ENCODE measurements around the gene NUSAP1.
"Not testable (repeated sequence)": the region's sequence is repeated elsewhere in the genome, so short reads cannot be mapped to it uniquely, and the experiment has no call there.

NUSAP1 gene

DNA sequence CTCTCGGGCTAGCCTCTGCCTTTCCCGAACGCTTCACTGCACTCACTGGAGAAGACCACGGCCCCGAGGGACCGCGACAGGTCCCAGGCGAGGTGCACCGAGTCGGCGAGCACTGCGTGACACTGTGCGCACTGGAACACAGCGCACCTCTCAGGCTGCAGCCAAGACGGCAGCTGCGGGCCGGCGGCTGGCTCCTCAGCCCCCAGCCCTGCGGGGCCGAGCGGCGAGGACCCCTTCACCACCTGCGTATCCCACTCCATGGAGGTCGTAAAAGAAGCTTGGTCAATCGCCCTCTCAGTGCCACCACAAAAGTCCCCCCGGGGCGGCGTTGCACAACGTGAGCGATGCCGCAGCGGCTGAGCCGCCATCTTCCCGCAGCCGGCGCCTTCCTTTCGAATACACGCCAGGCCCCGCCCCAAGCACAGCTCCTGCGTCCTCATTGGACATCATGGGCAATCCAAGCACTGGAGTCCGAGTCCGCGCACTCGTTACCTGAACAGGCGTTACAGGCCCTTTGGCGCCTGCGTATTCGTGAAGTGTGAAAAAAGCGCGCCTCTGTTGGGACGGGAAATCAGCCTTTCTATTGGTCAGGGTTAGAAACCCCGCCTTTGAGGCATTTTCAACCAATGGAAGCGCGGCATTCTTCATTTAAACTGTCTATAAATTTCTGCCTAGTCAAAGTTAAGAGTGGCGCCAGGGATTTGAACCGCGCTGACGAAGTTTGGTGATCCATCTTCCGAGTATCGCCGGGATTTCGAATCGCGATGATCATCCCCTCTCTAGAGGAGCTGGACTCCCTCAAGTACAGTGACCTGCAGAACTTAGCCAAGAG is at the start of gene NUSAP1, which contains the start of gene OIP5:
Gene NUSAP1, plus strand, starts transcription at position 688 of the 832 bp plus-strand sequence. Its CDS starts 77 bp downstream, at position 765.
Gene OIP5, minus strand, starts transcription at position 398 of the 832 bp plus-strand sequence. Its CDS starts 30 bp downstream, at position 368.
- in situ Hi-C loops (cut with MboI; ENCODE audit: low sequenced_read_pairs): no loop called here

DNA sequence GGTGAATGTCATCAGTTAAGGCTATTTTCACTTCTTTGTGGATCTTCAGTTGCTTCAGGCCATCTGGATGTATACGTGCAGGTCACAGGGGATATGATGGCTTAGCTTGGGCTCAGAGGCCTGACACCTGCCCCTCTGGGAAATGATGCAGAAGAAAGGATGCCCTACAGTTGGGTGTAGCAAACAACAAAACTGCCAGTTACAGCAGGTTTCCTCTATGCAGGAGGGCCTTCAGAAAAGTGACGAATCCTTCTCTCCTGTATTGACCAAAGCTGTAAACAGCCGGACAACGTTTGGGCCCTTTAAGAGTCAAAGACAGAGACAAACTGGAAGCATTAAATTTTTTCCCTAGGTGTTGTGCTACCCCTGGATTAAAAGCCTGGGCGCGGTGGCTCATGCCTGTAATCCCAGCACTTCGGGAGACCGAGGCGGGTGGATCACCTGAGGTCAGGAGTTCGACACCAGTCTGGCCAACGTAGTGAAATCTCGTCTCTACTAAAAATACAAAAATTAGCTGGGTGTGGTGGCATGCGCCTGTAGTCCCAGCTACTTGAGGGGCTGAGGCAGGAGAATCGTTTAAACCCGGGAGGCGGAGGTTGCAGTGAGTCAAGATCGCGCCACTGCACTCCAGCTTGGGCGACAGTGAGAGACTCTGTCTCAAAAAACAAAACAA is 49.6 kb upstream of the NUSAP1 start:
- in situ Hi-C loops (cut with MboI; ENCODE audit: low sequenced_read_pairs): not testable (repeated sequence)

- in situ Hi-C loops (cut with MboI; ENCODE audit: low sequenced_read_pairs): no loop called here
These were observed 48.8 kb upstream of the NUSAP1 start for GRCh38 chr15:41283653-41284426.

- in situ Hi-C loops (cut with MboI; ENCODE audit: low sequenced_read_pairs): no loop called here
These were observed 48.1 kb upstream of the NUSAP1 start for GRCh38 chr15:41284427-41285177.

DNA sequence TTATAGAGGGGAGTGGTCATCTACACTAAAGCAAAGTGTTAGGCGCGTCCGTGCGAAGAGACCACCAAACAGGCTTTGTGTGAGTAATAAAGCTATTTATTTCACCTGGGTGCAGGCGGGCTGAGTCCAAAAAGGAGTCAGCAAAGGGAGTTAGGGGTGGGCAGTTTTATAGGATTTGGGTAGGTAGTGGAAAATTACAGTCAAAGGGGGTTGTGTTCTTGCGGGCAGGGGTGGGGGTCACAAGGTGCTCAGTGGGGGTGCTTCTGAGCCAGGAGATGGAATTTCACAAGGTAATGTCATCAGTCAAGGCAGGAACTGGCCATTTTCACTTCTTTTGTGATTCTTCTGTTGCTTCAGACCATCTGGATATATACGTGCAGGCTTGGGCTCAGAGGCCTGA is 47.4 kb upstream of the NUSAP1 start:
- in situ Hi-C loops (cut with MboI; ENCODE audit: low sequenced_read_pairs): no loop called here

DNA sequence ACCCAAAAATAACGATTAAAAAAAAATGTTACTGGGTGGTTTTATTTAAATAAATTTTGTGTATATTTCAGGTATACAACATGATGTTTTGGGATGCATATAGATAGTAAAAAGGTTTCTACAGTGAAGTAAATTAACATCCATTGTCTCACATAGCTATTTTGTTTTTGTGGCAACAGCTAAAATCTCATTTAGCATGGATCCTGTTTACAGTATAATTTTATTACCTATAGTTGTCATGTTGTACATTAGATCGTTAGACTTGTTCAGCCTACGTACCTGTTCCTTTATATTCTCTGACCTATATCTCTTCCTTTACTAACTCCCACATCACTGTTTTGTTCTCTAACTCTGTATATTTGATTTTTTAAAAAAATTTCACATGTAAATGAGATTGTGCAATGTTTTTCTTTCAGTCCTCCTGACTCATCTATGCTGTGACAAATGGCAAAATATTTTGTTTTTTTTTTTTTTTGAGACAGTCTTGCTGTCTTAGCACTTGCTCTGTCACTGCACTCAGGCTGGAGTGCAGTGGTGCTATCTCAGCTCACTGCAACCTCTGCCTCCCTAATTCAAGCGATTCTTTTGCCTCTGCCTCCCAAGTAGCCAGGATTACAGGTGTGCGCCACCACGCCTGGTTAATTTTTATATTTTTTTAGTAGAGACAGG is 45.9 kb upstream of the NUSAP1 start:
- in situ Hi-C loops (cut with MboI; ENCODE audit: low sequenced_read_pairs): no loop called here

DNA sequence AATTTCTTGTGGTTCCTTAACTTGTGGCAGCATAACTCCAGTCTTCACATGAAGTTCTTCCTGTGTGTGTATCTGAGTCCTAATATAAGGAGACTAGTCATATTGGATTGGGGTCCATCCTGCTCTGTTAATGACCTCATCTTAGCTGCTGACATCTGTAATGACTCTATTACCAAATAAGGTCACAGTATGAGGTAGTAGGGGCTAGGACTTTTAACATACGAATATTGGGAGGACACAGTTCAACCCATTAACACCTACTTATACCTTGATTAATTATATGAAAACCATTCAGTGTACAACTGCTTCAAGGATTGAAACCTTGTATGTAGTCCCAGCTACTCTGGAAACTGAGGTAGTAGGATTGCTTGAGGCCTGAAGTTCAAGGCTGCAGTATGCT is 44.2 kb upstream of the NUSAP1 start:
- in situ Hi-C loops (cut with MboI; ENCODE audit: low sequenced_read_pairs): no loop called here

- in situ Hi-C loops (cut with MboI; ENCODE audit: low sequenced_read_pairs): no loop called here
These were observed 42.7 kb upstream of the NUSAP1 start for GRCh38 chr15:41289953-41290352.

DNA sequence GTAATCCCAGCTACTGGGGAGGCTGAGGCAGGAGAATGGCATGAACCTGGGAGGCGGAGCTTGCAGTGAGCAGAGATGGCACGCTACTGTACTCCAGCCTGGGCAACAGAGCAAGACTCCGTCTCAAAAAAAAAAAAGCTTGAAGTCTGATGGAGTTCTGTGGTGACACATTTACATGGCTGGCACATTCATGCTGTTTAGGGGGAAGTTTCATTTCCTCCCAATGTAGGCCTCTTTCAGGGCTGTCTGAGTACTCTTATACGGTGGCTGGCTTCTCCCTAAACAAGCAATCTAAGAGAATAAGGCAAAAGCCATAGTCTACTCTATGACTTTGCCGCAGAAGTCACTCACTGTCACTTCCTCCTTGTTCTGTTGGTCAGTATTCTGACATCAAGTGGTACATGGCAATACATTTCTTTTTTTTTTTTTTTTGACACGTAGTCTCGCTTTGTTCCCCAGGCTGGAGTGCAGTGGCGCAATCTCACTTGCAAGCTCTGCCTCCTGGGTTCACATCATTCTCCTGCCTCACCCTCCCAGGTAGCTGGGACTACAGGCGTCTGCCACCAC is 41.5 kb upstream of the NUSAP1 start:
- in situ Hi-C loops (cut with MboI; ENCODE audit: low sequenced_read_pairs): no loop called here

GRCh38 chr15:41292521-41292920 is 40.2 kb upstream of the NUSAP1 start:
- in situ Hi-C loops (cut with MboI; ENCODE audit: low sequenced_read_pairs): no loop called here

DNA sequence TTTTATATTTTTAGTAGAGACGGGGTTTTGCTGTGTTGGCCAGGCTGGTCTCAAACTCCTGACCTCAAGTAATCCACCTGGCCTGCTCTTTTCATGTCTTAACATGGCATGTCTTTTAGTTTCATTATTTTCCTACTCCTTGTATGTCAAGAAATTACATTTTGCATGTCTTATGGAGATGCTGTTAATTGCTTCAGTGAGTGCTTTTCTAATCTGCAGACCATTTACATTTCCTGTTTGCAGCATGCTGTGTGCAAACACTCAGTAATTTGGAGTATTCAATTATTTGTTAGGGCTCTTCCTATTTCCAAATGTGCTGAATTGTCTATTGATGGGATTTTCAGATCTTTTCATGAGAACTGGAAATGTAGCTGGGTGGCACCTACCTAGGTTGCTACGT is 31.5 kb upstream of the NUSAP1 start:
- in situ Hi-C loops (cut with MboI; ENCODE audit: low sequenced_read_pairs): not testable (repeated sequence)

DNA sequence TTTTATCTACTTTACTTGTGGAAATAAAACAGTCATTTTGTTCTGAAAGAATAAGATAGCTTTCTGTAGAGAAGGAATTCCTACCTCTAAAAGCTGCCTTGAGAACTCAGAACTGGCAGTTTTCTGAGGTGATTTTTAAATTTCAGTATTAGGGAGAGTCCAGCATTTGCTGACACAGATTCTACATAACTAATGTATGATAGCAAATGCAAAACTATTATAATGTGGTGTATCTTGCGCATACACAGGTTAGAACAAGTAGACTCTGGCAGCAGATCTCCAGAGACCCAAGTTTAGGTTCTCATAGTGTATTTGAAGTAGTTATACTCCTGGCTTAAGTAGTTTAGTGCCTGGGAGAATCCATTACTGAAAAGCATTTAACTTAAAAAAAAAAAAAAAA is 31.1 kb upstream of the NUSAP1 start:
- in situ Hi-C loops (cut with MboI; ENCODE audit: low sequenced_read_pairs): no loop called here

GRCh38 chr15:41304149-41304770 is 28.4 kb upstream of the NUSAP1 start:
- in situ Hi-C loops (cut with MboI; ENCODE audit: low sequenced_read_pairs): no loop called here

DNA sequence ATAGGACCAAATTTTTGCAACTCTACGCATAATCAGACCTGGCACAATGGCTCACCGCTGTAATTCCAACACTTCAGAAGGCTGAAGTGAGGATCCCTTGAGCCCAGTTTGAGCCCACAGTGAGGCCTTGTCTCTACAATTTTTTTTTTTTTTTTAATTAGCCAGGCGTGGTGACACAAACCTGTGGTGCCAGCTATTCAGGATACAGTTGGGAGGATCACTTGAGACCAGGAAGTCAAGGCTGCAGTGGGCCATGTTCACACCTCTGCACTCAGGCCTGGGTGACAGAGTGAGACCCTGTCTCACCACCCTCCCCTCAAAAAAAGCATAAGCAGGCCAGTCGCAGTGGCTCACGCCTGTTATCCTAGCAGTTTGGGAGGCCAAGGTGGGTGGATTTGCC is 25.0 kb upstream of the NUSAP1 start:
- in situ Hi-C loops (cut with MboI; ENCODE audit: low sequenced_read_pairs): no loop called here

DNA sequence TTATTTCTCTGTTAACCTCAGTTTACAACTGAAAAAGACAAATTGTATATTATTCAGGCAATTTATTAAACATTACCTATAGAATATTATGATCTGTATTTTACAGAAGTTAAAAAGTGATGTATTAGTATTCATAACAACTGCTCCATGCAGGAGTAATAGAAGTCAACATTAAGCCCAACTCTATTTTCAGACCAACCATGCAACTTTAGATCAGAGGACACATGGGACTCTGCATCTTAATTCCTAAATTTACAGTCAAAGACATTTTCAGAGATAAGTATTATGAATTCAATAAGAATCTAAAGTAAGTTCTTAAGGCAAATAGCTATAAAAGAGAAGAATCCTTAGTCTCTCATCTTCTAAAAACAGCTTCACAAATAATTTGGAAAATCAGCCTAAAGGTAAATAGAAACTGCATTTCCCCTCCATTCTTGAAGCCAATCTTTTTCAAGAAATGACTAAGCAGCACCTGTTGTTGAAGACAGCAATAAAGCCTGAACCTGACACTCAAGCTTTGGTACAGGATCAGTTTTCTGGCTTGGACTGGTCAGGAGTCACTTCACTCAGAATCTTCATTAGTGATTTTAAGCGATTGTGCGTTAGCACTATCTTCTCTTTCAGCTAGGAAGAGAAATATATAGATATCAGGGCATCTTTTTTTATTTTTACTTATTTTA is 23.3 kb upstream of the NUSAP1 start:
- in situ Hi-C loops (cut with MboI; ENCODE audit: low sequenced_read_pairs): no loop called here

DNA sequence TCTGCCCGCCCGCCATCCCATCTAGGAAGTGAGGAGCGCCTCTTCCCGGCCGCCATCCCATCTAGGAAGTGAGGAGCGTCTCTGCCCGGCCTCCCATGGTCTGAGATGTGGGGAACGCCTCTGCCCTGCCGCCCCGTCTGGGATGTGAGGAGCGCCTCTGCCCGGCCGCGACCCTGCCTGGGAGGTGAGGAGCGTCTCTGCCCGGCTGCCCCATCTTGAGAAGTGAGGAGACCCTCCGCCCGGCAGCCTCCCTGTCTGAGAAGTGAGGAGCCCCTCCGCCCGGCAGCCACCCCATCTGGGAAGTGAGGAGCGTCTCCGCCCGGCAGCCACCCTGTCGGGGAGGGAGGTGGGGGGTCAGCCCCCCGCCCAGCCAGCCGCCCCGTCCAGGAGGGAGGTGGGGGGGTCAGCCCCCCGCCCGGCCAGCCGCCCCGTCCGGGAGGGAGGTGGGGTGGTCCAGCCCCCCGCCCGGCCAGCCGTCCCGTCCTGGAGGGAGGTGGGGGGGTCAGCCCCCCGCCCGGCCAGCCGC is 11.8 kb upstream of the NUSAP1 start:
- in situ Hi-C loops (cut with MboI; ENCODE audit: low sequenced_read_pairs): not testable (repeated sequence)

- in situ Hi-C loops (cut with MboI; ENCODE audit: low sequenced_read_pairs): no loop called here
These were observed 9.1 kb upstream of the NUSAP1 start for GRCh38 chr15:41323611-41324010.

DNA sequence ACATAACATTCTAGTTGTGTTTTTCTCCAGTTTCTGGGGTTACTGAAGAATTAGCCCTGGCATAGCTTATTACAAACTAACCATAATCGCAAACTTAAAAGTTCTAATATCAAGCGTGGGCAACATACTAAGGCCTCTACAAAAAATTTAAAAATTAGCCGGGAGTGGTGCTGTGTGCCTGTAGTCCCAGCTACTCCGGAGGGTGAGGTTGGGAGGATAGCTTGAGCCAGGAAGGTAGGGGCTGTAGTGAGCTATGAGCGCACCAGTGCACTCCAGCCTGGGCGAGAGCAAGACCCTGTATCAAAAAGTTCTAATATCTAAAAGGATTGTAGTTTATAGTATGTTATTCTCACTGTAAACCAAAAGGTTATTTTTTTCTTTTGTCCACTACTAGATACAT is 1.4 kb upstream of the NUSAP1 start:
- in situ Hi-C loops (cut with MboI; ENCODE audit: low sequenced_read_pairs): no loop called here

DNA sequence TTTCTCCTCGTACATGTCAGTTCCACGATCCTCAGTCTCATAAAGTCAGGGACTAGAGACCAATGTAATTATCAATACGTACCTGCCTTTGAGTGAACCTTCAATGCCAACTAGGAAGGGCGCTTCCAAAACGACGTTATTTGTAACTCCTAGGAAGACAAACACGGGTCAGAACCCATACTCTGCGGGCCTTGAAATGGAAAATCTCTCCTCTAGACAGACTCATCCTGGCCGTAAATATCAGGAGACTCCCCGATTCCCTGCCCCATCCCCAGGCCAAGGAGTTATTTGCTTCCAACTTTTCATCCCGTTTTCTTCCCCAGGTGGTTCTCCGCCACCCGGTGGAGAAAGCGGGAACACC is 868 bp upstream of the NUSAP1 start:
- in situ Hi-C loops (cut with MboI; ENCODE audit: low sequenced_read_pairs): no loop called here
